ENCODE measurements around the gene PRICKLE2. TPM values are rescaled to one million over a fixed set of nuclear protein-coding genes. Genes with fewer than 3 reads are reported as not detected.

Gene PRICKLE2
- total RNA-seq, 4 donors from 2014 or later, result 3.4 to 29.2 (median 12.6) TPM

DNA sequence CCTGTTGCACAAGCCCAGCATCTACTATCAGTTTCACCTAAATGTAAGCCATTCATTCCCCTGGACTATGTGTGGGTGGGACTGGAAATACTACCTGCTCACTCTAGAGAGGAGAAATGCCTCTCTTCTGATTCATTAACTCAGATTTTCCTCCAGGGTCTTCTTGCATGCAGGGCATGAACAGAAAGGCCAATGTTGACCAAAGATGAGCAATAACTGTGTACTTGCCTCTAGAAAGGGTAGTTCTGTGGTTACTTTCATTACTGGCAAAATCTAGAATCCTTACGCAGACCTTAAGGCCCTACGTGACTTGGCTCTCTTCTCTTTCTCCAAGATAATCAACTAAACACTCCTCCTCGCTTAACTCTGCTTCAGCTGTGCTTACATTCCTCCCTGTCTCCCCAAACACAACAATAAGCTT lies 120.6 kb downstream of the PRICKLE2 start:
- Histone ChIP-seq H3K27me3 (no peaks in the 10 kb centered on the region), H3K4me3 (no peak overlapping the region), H3K36me3 (peaks cover 0 to 3% (median 1%) of the 10 kb centered on the region in 3 donors), H3K27ac (no peak overlapping the region), H3K9me3 (no peaks in the 10 kb centered on the region), H3K4me1 (peaks cover 0 to 12% (median 0%) of the 10 kb centered on the region in 3 donors)
- 29 to 52% methylated on average over 3 of the region's 3 CpGs for WGBS, 2 donors
- TF ChIP-seq POLR2A (IDR thresholded peaks at IDR 0.05), result no peak
- intact Hi-C loops (cut with DNase I), result no loop called here
- no peak for DNase-seq

DNA sequence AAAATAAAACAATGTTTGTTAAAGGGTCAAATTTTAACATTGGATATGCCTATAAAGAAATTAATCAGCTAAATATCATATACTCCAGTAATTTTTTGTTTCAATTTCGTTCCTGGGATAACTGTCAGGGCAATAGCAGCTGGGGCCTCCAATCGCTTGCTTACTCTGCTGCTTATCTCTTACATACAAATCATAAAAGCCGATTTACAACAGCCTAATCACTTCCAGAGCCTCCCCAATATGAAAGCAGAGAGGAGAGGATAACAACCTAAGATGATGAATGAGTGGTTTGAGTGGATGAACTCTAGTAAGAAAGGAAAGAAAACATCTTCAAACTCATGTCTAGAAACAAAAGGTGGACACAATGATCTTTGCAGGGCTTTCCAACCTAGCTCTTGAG lies 121.3 kb downstream of the PRICKLE2 start:
- intact Hi-C loops (cut with DNase I), result no loop called here
- 68 to 78% methylated on average over 3 of the region's 3 CpGs for WGBS, 2 donors
- H3K4me3 ChIP-seq, result no peak overlapping the region
- DNase-seq, result no peak
- H3K27ac ChIP-seq, result no peak overlapping the region
- peaks cover 0 to 10% (median 6%) of the 10 kb centered on the region in 3 donors for H3K36me3 ChIP-seq
- peaks cover 0 to 12% (median 0%) of the 10 kb centered on the region in 3 donors for H3K4me1 ChIP-seq
- TF ChIP-seq POLR2A (IDR thresholded peaks at IDR 0.05), result no peak
- TF ChIP-seq, protein P1, sequence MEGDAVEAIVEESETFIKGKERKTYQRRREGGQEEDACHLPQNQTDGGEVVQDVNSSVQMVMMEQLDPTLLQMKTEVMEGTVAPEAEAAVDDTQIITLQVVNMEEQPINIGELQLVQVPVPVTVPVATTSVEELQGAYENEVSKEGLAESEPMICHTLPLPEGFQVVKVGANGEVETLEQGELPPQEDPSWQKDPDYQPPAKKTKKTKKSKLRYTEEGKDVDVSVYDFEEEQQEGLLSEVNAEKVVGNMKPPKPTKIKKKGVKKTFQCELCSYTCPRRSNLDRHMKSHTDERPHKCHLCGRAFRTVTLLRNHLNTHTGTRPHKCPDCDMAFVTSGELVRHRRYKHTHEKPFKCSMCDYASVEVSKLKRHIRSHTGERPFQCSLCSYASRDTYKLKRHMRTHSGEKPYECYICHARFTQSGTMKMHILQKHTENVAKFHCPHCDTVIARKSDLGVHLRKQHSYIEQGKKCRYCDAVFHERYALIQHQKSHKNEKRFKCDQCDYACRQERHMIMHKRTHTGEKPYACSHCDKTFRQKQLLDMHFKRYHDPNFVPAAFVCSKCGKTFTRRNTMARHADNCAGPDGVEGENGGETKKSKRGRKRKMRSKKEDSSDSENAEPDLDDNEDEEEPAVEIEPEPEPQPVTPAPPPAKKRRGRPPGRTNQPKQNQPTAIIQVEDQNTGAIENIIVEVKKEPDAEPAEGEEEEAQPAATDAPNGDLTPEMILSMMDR (IDR thresholded peaks at IDR 0.05), result no peak
- no peaks in the 10 kb centered on the region for H3K9me3 ChIP-seq
- H3K27me3 ChIP-seq, result no peaks in the 10 kb centered on the region

DNA sequence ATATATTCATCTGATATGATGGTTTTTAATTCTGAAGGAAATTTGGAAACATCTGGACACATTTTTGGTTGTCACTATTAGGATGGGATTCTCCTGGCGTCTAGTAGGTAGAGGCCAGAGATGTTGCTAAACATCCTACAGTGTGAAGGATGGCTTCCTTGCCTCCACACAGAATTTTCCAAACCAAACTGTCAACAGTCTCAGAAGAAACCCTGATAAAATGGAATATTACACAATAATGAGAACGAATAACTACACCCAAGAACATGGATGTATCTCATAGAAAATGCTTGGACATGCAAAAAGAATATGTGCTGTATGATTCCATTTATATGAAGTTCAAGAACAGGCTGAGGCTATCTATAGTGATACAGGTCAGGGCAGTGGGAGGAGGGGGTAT lies 122.1 kb downstream of the PRICKLE2 start:
- Histone ChIP-seq H3K27ac (no peak overlapping the region), H3K4me3 (no peak overlapping the region), H3K9me3 (no peaks in the 10 kb centered on the region), H3K36me3 (peaks cover 0 to 19% (median 6%) of the 10 kb centered on the region in 3 donors), H3K4me1 (peaks cover 0 to 12% (median 0%) of the 10 kb centered on the region in 3 donors), H3K27me3 (no peaks in the 10 kb centered on the region)
- 85 to 90% methylated on average over 2 of the region's 2 CpGs for WGBS, 2 donors
- TF ChIP-seq, protein P1 (IDR thresholded peaks at IDR 0.05), result no peak
- TF ChIP-seq POLR2A (IDR thresholded peaks at IDR 0.05), result no peak
- no peak for DNase-seq
- intact Hi-C loops (cut with DNase I), result no loop called here

DNA sequence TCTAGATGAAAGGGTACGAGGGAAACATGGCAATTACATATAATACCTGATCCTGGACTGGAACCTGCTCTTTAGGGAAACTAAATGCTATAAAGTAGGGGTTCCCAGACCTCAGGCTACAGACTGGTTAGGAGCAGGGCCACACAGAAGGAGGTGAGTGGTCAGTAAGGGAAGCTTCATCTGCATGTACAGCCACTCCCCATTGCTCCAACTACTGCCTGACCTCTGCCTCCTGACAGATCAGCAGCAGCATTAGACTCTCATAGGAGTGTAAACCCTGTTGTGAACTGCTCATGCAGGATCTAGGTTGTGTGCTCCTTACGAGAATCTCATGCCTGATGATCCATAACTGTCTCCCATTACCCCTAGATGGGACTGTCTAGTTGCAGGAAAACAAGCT lies 123.1 kb downstream of the PRICKLE2 start:
- Histone ChIP-seq H3K9me3 (no peaks in the 10 kb centered on the region), H3K27me3 (no peaks in the 10 kb centered on the region), H3K27ac (no peak overlapping the region), H3K4me3 (no peak overlapping the region), H3K4me1 (peaks cover 0 to 12% (median 0%) of the 10 kb centered on the region in 3 donors), H3K36me3 (peaks cover 0 to 29% (median 6%) of the 10 kb centered on the region in 3 donors)
- TF ChIP-seq, protein P1 (IDR thresholded peaks at IDR 0.05), result no peak
- no peak for TF ChIP-seq POLR2A (IDR thresholded peaks at IDR 0.05)
- intact Hi-C loops (cut with DNase I), result no loop called here
- WGBS, 2 donors, result 85 to 87% methylated on average over 2 of the region's 2 CpGs
- no peak for DNase-seq

DNA sequence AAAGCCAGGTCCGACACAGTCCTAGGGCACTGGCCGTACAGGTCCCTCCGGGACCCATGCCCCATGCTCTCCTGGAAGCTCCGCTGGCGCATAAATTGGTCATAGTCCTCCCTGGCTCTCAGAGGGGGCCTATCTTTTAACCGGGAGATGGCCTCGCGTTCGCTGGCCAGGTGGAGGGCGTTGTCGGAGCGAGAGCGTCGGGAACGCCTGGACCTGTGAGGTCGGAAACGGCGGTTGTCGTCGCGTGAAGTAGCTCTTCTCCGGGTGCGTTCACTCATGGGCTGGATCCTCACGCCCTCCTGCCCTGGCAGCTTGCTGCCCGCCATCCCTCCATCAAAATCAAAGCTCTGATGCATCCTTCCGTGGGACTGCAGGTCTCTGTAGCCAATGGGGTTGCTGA lies 126.0 kb downstream of the PRICKLE2 start:
- 94% methylated on average over 24 of the region's 26 CpGs; no CpG with 5 or more reads in 1 of the 2 donors for WGBS, 2 donors
- no peaks in the 10 kb centered on the region for H3K9me3 ChIP-seq
- peaks cover 0 to 2% (median 0%) of the 10 kb centered on the region in 3 donors for H3K4me1 ChIP-seq
- TF ChIP-seq, protein P1 (IDR thresholded peaks at IDR 0.05), result no peak
- no peak for TF ChIP-seq POLR2A (IDR thresholded peaks at IDR 0.05)
- peaks cover 0 to 44% (median 6%) of the 10 kb centered on the region in 3 donors for H3K36me3 ChIP-seq
- no peak overlapping the region for H3K4me3 ChIP-seq
- H3K27me3 ChIP-seq, result no peaks in the 10 kb centered on the region
- DNase-seq, result no peak
- H3K27ac ChIP-seq, result no peak overlapping the region
- intact Hi-C loops (cut with DNase I), result no loop called here

DNA sequence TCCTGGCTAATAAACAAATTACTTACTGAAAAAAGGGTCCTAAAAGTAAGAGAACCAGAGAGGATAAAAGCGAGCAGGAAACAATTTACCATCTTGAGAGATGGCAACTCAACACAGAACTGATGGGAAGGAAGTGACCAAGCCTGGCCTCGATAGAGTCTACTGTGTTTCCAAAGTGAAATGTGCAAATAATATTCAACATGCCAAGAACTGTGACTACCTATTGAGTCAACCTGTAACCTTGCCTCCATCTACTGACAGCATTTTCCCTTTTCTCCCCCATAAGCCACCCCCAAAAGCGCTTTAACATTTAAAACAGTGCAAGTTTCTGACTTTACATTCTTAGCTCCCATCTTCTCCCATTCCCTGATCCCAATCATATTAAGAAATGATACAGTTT lies 126.6 kb downstream of the PRICKLE2 start:
- whole genome bisulfite sequencing, 2 donors, result 64 to 68% methylated on average over 3 of the region's 3 CpGs
- no peaks in the 10 kb centered on the region for H3K9me3 ChIP-seq
- no peaks in the 10 kb centered on the region for H3K27me3 ChIP-seq
- H3K27ac ChIP-seq, result no peak overlapping the region
- no peak for TF ChIP-seq POLR2A (IDR thresholded peaks at IDR 0.05)
- TF ChIP-seq, protein P1 (IDR thresholded peaks at IDR 0.05), result no peak
- DNase-seq, result no peak
- H3K36me3 ChIP-seq, result peaks cover 0 to 44% (median 6%) of the 10 kb centered on the region in 3 donors
- no peak overlapping the region for H3K4me3 ChIP-seq
- intact Hi-C loops (cut with DNase I), result no loop called here
- H3K4me1 ChIP-seq, result no peaks in the 10 kb centered on the region
